GM19397 (cell line): Measurements from ENCODE around the gene UCHL1.
"Not testable (repeated sequence)": the region's sequence is repeated elsewhere in the genome, so short reads cannot be mapped to it uniquely, and the experiment has no call there.

Source experiments
- ATAC-seq: cut with Tn5 transposase; IDR thresholded peaks from one replicate; pipeline ENCODE4 v1.9.1; 2021; ENCODE audit warnings: mild to moderate bottlenecking, moderate library complexity; ENCODE audit not compliant: unreplicated experiment

The UCHL1 gene

DNA sequence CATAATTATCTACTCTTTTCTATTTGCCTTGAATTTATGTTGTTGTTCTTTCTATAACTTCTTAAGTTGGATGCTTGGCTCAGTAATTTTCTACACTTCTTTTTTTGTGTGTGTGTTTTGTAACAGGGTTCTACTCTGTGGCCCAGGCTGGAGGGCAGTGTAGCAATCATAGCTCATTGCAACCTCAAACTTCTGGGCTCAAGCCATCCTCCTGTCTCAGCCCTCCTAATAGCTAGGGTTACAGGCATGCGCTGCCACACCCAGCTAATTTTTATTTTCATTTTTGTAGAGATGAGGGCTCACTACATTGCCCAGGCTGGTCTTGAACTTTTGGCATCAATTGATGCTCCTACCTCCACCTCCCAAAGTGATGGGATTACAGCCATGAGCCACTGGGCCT, 20.7 kb upstream of the UCHL1 start:
- ATAC-seq, result no peak

DNA sequence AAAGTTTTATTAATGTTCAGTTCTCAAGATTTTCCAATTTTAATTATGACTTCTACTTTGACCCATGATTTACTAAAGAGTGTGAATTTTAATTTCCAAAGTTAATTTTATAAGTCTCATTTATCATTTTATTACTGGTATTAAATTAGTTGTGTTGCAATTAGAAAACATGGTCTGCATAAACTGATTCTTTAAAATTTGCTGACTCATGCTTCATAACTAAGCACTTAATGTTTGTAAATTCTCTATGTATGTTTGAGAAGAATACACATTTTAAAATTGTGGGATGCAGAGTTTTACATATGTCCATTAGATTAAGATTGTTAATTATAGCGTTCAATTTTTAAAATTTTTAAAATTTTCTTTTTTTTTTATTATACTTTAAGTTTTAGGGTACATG, 20.2 kb upstream of the UCHL1 start:
- no peak for ATAC-seq

DNA sequence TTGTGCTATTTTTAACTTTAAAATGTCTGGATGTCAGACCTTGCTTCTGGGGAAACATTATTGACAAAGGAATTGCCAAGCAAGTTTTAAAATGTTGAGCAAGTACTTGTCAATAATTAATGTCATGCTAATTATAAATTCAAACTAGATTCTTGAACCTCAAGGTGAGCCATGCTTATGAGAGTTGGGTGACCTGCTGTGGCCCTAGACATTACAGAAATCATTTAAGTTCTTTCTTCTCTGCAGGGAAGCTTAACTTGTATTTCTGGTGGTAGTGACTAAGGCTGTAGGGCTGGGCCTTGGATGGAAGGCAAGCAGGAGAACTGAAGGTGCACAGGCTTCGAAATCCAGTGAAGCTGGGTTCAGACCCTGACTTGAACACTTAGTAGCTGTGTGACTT, 14.8 kb upstream of the UCHL1 start:
- no peak for ATAC-seq

DNA sequence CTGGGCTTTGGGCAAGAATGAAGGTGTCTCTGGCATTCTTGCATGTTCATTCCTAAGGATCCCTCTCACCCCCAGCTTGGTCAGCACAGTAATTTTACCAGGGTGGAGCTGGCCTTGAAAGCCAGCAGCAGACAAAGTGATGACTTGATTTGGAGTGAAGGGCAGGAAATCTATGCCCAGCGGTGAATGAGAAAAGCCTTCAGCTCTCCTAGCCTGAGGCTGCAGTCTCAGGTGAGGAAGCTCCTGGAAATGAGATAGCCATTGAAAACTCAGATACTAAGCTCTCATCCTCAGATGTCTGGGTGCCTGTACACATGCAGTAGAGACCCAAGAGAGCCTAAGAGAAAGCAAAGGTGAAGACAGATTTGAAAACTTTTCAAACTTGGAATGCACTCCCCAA, 10.7 kb upstream of the UCHL1 start:
- ATAC-seq, result no peak

DNA sequence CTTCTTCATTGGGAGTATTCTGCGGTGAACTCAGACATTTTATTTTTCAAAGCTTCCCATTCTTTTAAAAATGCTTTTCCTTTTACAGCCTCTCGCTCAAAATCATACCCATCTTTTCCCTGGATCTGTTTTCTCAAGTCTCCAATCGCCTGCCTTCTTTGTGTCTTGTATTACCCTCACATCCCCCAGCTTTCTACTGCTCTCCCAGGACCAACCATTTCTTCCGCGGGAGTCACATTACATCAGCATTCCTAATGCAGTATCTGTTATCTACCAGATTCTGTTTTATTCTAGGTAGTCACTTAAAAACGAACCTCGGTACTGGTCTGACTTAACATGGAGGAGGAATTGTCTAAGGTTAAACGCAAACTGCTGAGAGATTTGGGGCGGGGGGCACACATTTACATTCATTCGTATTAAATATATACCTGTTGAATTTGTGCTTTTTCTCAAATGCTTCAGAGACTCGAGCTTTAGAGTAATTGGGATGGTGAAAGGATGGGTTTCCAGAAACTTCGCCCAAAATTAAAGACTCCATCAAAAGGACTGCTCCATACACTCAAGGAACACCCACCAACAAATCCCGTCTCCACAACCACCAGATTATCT, 493 bp upstream of the UCHL1 start:
- ATAC-seq, result no peak

DNA sequence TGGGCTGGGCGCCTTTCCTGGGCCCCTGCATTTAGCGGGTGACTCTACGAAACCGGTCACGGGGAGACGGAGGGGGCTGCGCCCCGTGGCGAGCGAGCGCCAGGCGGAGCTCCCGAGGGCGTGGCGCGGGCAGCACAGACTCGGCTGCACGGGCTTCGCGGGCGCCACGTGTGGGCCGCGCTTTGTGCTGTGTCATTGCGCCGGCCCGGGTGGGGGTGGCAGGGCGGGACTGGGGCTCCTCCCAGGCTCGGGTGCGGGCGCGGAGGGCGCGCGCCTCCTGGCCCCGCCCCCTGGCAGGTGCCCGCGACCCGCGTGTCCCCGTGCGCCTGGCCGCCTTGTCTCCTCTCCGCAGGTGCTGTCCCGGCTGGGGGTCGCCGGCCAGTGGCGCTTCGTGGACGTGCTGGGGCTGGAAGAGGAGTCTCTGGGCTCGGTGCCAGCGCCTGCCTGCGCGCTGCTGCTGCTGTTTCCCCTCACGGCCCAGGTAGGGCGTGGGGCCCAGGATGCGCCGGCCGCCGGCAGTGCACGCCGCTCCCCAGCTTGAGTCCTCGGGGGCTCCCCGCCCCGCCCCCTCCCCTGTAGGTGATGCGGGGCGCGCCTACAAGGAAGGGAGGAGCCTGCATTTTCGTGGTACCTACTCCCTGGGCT, 651 bp downstream of the UCHL1 start:
- ATAC-seq, result peak; percentile 58

DNA sequence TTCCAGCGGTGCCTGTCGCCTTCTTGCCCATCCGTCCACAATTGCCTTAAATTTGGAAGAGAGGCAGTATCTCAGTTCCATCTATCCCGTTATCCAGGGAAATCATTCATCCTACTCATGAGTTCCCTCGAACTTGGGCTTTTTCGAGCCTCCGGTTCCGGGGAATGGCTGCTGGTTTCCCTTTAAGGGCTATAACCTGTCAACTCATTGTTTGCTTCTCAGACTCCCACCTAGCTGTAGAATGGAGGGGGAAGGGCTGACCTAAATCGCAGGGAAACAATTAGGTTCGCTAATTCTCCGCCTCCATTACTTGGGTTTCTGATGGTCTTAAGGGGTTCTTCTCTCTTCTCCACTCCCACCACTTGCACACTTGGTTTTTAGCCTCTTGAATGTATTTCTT, 1.2 kb downstream of the UCHL1 start:
- ATAC-seq, result no peak

DNA sequence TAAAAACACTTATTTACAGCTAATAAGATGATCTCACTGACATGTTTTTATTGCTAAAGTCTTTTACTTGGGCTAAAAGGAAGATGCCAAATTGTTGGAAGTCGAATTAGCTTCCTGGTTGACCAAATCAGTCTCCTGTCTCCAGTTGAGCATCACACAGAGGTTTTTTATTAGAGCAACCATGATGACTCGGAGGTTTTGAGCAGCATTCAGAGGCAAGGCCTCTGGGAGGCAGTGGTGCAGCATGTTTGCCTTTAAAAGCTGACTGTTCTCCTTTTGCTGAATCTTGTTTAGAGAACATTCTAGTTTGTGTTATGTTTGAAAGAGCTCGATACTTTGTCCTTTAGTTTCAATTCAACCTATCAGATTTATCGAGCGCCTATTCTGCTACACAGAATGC, 2.1 kb downstream of the UCHL1 start:
- ATAC-seq, result no peak

DNA sequence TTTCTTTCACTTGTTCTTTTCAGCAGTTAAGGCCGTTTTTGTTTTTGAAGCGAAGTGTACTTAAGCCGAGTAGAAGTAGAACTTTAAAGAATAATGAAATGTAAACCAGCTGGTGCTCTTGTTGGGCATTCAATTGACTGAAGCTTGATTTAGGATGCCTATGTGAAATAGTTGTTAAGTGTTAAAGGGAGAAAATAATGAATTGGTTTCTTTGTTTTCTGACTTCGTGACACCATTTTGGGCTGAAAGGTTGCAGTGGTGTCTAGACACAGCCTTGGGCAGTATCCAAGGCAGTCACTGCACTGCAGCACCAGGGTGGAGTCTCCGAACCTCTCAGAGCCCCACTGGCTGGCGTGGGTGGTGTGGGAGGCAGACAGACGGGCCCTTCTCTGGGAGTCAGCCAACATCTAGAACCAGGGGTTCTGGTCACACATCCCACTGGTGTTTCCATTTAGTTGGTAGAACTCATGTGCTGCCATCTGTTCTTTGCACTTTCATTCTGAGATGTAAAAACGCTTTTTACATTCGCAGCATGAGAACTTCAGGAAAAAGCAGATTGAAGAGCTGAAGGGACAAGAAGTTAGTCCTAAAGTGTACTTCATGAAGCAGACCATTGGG, 3.5 kb downstream of the UCHL1 start:
- no peak for ATAC-seq

DNA sequence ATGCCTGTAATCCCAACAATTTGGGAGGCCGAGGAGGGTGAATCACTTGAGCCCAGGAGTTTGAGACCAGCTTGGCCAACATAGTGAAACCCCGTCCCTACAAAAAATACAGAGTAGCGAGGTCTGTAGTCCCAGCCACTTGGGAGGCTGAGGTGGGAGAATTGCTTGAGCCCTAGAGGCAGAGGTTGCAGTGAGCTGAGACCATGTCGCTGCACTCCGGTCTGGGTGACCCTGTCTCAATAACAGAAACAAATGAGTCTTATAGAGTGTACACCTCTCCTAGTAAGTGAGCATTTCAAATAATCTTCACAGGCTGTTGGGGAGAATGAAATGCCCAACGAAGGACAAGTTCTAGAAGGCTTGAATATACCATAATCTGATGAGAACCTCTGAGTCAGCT, 5.5 kb downstream of the UCHL1 start:
- no peak for ATAC-seq

DNA sequence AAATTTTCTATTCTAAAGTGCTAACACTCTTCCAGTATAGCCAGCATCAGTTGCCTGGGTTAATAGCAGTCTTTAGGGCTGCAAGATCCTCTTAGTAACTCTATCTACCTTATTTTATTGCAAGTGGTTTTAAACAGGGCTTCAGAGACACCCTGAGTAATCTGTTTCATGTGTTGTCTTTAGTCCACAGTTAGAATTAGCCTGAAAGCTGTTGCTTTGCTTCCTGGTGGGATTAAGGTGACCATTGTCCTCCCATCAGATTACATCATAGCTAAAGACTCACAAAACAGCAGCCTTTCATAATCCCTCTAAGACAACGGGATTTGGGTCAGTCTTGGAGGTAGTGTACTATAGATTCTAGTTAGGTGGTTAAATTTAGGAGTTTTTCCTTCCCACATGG, 7.5 kb downstream of the UCHL1 start:
- no peak for ATAC-seq

DNA sequence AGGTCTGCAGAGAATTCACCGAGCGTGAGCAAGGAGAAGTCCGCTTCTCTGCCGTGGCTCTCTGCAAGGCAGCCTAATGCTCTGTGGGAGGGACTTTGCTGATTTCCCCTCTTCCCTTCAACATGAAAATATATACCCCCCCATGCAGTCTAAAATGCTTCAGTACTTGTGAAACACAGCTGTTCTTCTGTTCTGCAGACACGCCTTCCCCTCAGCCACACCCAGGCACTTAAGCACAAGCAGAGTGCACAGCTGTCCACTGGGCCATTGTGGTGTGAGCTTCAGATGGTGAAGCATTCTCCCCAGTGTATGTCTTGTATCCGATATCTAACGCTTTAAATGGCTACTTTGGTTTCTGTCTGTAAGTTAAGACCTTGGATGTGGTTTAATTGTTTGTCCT, 11.3 kb downstream of the UCHL1 start:
- ATAC-seq, result no peak

DNA sequence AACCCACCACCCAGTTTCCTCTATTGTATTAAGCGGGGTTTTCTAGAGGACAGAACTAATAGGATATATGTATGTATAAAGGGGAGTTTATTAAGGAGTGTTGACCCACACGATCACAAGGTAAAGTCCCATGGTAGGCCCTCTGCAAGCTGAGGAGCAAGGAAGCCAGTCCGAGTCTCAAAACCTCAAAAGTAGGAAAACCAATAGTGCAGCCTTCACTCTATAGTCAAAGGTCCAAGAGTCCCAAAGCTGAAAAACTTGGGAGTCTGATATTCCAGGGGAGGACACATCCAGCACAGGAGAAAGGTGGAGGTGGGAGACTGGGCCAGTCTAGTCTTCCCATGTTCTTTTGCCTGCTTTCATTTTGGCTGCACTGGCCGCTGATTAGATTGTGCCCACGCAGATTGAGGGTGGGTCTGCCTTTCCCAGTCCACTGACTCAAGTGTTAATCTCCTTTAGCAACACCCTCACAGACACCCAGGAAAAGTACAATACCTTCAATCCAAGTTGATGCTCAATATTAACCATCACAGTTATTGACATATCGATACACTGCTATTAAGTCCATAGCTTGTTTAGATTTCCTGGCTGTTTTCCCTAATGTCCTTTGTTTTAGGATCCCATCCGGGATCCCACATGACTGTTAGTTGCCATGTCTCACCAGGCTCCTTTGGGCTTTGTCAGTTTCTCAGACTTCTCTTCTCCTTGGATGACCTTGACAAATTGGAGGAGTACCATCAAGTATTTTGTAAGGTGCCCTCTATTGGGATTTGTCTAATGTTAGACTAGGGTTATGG, 12.2 kb downstream of the UCHL1 start:
- no peak for ATAC-seq

DNA sequence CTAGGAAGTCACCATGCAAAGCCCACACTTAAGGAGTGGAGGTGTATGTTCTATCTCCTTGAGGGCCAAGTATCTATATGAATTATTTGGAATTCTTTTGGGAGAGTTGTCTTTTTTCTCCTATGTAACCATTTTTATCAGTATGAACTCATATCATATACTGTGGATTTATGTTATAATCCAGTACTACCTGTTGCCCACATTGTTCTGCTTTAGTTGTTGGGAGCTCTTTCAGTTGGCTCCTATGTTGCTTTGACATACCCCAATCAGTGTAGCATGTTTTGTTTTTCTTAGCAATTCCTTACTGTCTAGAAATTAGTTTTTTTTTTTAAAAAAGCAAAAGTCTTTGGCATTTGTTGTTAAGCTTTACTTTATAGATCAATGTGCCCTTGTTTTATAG, 13.0 kb downstream of the UCHL1 start:
- ATAC-seq, result no peak

DNA sequence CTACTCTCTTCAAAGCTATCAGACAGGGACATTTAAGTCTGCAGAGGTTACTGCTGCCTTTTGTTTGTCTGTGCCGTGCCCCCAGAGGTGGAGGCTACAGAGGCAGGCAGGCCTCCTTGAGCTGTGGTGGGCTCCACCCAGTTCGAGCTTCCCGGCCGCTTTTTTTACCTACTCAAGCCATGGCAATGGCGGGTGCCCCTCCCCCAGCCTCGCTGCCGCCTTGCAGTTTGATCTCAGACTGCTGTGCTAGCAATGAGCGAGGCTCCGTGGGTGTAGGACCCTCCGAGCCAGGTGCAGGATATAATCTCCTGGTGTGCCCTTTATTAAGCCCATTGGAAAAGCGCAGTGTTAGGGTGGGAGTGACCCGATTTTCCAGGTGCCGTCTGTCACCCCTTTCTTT, 19.2 kb downstream of the UCHL1 start:
- not testable (repeated sequence) for ATAC-seq

DNA sequence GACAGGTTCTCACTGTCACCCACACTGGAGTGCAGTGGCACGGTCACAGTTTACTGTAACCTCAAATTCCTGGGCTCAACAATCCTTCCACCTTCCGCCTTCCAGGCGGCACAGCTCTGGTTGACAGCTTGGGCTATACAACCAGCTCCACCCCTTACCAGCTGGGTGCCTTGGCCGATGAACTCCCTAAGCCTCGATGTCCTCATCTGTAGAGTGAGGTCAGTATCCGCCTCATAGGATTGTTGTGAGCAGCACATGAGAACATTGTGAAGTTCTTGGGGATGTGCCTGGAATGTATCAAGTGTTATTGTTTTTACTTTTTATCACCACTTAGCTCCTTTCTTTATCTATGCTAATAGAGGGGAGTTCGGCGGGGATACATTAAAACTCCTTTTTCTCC, 23.3 kb downstream of the UCHL1 start:
- ATAC-seq, result no peak

DNA sequence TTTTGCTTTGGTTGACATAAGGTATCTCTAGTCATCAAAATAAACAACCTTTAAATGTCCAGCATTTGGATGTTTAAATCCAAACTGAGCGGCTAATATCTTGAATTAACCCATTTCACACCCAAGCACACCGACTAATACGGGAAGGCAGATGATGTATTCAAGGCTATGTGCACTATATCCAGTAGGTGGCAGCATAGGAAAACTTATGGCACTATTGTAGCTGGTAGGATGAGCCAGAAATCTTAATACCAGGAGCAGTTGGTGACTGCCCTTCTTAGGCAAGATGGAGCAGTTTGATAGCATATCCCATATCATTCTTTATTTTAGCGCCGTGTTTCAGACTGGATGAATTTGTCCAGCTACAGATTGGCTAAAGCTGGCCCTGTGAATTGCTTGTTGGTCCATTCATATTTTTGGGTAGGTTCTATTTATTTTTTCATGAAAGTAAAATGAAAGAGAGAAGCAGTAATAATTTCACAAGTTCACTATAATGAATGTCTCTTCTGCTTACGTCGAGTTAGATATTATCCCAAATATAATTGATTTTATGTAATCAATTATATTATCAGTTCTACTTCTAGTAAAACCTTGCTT, 24.4 kb downstream of the UCHL1 start:
- ATAC-seq, result peak; percentile 88

DNA sequence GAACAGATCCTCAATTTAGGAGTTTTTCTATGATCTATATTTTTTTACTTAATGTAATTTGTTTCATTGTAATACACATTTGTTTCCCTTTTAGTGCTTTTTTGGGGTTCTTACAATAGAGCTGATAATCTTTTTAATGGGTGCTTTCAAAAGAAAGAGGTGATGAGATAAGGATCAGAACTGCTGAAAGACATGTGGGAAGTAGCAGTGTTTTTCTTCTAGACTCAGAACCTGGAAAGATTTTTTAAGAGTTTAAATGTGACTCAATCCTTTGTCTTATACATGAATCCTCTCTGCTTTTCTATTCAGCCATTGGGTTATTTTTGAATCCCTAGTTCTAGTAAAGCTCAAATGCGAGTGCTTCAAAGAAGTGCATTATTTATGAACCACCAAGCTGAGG, 25.6 kb downstream of the UCHL1 start:
- no peak for ATAC-seq

DNA sequence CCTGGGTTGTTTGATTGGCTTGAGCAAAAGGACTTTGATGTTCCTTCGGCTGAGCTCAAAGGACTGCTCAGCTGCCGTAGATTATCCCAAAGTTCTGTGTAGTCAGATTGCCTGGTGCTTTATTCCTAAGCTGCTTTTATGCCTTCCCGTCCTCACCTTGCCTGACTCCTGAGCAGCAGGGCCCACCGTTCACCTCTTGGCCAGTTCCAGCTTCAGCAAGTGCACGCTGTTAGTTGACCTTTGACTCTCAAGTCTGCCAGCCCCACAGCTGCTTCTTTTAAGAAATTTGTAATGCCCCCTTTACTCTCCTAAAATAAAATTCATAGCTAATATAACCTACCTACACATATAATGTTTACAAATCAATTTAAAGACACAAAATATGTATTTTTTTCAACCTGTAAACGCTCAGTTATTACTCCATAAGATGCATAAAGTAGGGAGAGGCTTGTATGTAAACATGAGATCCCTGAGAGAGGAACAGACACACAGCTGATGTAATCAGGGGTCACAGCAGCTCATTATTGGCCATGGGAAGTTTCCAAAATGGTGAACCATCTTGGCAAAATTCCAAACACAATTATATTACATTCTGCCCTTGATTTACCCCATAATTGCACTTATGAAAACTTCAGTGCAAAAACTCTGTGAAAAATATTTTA, 28.6 kb downstream of the UCHL1 start:
- ATAC-seq, result no peak

DNA sequence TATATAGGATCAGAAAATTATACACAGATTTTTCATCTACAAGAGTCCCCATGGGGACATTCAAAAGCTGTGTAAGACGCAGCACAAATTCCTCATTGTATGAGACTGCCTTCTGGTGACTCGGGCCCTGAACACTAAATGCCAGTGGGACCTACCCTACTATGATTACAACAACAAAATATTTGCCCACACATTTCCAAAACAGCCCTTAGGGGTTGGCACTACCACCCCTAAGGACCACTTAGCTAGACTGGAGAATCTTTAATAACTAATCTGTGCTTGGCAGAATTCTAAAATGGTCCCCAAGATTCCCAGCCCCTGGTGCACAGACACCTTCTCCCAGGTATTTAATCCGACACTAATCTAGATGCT, 29.1 kb downstream of the UCHL1 start:
- ATAC-seq, result no peak

DNA sequence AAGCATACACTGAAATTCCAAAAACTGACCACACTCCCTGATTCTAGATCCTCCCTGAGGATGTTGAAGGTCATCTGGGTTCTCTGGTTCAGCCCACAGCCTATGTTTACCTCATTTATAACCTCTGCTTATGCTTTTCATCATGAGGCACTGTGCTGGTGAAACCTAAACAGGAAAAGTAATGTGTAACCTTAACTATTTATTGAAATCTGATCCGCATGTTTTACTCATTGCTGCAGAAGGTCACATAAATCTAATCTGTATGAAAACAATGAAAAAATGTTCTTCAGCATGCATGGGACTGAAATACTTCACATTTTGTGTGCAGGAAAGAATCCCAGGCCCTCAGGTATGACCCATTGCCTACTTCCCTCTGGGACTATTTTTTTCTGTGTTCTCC, 30.3 kb downstream of the UCHL1 start:
- ATAC-seq, result no peak
